NCI-H1092 (cell line): ENCODE results near the gene JHY.

ENCODE experiments used
- DNase-seq: peaks from one replicate; lab custom pipeline; 2025; lab: John Stamatoyannopoulos, UW

Gene JHY

DNA sequence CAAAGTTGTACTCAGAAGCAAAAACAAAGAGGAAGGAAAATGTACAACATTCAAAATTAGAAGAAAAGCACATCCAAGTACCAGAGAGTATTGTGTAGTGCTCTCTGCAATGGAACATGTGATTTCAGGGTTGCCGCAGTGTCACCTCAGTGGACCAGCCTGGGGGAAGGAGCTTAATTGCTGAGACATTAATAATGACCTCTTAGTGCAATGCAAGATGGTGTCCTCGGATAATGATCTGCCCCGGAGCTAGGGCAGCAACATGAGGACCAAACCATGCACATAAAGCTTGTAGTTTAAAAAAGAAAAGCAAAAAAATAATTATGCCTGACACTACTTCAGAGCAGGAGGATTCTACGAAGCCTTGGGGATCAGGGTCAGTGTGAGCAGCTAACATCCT is 11.3 kb upstream of the JHY start:
- no peak for DNase-seq

DNA sequence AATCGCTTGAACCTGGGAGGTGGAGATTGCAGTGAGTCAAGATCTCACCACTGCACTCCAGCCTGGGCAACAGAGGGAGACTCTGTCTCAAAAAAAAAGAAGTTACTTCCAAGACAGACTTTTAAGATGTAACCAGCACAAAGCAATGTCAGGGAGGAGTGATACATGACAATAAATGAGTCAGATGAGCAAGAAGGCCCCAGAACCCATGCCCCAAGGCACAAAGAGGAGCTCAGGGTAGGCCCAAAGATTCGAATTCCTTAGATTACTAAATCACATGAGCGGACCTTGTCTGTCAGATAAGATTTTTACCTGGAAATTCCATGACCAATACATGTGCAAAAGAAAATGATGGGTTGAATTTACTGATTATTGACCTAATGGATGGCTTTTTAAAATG is 10.5 kb upstream of the JHY start:
- no peak for DNase-seq

DNA sequence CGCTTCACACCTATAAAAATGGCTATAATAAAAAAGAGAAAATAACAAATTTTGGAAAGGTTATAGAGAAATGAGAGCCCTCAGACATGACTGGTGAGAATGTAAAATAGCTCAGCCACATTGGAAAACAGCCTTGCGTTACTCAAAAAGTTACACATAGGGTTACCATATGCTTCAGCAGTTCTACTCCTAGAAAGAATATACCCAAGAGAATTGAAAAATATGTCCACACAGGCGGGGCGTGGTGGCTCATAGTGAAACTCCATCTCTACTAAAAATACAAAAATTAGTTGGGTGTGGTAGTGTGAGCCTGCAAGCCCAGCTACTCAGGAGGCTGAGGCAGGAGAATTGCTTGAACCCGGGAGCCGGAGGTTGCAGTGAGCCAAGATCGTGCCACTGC is 7.6 kb upstream of the JHY start:
- no peak for DNase-seq

DNA sequence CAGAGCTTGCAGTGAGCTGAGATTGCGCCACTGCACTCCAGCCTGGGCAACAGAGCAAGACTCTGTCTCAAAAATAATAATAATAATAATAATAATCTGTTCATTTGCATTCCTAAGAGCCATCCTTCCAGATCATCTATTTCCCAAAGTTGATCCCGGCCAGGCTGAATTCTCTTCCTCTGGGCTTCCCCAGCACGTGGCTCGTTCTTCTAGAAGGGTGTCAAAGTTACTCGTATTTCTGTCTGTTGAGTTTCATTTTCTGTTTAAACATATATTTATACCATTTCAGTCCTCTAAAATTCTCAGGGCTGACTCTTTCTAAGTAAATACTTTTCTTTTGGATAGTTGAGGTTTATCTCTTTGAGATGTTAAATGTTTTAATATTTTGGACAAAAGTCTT is 4.8 kb upstream of the JHY start:
- DNase-seq, result no peak

DNA sequence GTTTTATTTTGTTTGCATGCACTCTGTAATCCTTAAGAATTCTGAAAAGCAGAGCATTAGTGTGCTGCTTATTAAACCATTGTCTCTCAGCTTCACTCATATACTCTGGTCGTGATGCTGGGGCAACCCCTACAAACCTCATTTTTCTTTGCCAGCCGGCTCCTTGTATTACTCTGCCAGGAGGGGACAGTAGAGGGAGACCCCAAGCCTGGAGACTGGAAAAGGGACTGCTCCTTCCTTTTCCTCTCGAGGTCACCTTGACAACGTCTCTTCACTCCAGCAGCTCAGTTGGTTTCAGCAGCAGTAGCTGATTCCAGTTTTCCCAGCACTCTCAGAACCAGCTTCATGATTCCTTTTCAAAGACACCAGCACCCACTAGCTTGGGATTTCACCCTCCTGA is 2.8 kb upstream of the JHY start:
- DNase-seq, result peak; percentile 83

DNA sequence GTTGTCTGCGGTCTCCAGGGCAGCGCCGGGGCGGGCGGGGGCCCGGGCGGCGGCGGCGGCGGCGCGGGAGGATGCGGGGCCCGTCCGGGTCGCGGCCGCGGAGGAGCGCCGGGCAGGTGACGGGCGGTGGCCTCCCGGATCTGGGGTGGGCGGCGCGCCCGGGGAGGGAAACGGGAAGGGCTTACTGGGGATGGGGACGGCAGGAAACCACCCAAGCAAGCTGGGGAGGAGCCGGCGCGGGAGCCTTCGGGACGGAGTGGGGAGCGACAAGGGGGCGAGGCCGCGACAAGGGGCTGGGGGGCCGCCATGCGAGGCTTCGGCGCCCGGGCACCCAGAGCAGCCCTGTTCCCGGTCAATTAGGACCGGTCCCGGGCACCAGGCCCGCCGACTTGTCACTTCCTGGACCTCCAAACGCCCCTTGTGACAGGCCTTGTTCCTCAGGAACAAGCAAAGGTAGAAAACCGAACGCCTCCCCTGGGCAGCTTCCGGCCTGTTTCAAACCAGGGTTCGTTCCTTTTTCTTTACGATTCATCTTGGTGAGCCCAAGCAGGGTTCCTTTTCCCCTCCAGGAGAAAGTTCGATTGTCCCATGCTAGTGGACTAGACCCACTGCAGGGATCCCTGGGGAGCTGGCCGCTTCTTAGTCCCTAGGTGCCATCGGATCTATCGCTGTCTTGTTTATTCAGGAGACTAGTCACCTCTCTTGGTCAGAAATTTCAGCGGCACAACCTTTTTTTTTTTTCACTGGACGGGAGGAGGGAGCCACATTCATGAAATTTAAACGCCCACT is 492 bp downstream of the JHY start:
- peak; percentile 68 for DNase-seq

DNA sequence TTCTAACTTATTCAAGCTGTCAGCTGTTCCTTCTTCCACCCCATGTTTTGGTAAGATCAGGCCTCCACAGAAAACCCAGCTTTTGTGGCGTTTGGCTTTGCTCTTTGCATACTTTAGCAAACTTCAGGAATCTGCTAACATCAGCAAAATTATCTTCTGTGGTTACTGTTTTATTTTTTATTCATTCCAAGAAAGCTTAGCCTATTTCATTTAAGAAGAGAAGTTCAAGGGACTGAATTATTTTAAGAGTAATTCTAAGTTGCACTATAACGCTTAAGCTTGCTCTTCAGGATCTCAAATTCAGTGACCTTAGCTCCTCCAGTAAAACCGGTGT is 1.1 kb downstream of the JHY start:
- no peak for DNase-seq

DNA sequence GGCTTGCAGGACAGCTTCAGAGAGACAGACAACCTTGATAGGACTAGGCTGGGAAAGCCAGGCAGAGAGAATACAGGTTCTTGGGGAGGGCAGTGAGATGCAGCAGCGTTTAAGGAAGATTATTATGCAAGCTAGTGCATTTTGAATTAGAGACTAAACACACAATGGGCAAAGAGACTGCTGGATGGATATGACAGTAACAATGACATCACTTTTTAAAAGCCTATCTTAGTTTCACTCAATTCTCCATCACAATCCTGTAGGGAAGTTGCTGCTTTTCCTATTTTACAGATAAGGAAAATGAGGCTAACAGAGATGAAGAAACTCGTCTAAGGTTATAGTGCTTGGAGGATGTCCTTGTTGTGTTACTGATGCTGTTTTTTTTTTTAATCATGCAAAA is 5.6 kb downstream of the JHY start:
- no peak for DNase-seq

DNA sequence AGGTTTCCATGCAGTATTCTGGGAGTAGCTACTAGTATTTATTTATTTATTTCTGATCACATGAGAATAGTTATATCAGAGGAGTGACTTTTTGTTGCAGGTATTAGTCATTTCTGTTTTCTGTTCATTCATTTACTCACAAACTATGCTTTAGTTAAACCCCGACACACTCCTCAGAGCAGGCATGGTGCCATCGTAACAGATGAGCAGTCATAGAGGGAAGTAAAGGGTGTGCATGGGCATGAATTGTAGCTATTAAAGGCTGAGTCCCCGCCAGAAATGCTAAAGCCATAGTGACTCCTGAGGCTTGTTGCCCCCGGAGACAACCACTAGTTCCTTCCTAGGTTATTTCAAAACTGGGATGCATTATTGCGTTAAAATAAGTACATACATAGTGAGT is 10.6 kb downstream of the JHY start:
- peak; percentile 30 for DNase-seq

DNA sequence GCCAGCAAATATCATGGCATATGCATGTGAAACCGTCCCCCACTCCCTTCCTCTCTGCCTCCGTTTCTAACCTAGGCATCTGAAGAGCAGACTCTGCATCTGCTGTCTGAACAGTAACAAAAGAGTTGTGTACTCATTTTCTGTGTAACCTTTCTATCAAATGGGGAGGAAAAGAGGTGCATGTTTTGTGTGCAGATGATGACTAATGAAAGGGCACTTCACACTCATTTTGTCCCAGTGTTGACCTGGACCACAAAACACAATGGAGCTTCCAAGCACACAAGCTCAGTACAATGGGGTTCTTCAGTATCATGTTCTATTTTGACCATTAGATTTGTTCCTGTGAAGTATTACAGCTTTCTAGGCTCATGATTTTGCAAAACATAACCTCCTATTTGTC is 13.0 kb downstream of the JHY start:
- DNase-seq, result peak; percentile 96

DNA sequence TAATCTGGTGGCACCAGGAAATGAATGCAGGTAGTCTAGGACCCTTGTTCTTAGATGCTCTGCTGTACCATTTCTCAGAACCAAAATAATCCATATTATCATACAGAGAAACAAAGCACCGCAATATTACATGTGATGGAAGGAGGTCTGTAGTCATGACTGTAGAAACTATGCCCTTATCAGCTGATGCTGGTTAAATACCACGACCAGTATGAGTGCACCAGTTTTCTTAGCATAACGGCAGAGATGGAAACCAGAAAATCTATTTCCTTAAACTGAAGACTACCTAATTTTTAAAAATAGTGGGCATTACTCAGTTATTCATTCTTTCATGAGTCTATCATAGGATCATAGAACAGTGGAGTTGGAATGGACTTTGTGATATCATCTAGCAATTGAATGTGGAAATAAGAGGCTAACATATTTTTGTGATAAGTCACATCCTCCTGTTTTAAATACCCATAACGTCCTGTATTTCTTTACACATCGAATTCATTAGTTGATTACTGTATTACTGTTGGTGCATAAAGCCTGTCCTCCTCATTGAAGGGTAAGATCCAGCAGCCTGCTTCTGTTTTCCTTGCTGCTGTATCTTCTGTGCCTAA is 15.1 kb downstream of the JHY start:
- DNase-seq, result no peak

DNA sequence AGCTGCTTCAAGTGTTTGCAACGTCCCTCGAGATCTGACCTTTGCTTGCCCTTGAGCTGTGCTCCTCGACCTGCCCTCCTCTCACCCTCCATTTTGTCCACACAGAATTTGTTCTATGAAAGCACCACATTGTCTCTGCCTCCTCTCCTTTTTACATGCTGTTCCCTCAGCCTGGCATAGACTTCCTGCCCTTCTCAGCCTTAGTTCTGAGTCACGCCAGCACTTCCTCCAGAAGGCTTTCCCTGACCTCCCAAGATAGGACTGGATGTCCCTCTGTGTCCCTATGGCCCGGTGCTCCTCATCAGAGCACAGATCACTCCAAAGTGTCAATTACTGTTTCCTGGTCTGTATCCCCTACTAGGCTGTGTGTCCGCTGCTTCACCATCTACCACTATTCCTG is 16.2 kb downstream of the JHY start:
- DNase-seq, result no peak

DNA sequence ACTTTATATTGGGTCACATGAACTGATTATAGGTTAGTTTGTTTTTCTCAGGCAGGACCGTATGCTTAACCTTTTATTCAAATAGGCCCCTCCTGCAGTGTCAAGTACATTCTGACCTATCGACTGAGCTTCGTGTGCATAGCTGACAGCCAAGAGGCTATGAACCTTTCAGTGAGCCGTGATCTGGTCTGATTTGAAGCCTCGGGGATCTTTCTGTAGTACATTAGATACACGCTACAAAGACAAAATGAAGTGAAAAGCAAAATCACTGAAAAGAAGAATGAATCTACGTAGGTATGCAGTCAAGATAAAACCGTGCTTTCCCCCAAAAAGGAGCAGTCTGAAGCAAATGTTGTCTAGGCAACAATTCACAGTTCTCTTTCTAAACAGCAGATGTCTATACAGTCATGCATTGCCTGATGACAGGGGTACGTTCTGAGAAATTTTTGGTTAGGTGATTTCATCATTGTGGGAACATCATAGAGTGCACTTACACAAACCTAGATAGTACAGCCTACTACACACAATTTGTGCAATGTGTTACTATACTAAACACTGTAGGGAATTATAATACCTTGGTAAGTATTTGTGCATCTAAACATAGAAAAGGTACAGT is 18.1 kb downstream of the JHY start:
- peak; percentile 83 for DNase-seq

DNA sequence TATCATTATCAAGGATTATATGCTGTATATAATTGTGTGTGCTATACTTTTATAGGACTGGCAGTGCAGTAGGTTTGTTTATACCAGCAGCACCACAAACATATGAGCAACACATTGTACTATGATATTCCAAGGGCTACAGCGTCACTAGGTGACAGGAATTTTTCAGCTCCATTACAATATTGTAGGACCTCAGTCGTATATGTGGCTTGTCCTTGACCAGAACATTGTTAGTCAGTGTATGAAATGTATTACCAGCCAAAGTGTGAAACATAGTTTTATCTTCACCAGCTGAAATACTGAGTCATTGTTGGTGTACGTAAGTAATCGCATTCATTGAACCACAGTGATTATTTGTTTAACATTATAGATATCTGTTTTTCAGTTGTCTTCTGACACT is 20.4 kb downstream of the JHY start:
- no peak for DNase-seq

DNA sequence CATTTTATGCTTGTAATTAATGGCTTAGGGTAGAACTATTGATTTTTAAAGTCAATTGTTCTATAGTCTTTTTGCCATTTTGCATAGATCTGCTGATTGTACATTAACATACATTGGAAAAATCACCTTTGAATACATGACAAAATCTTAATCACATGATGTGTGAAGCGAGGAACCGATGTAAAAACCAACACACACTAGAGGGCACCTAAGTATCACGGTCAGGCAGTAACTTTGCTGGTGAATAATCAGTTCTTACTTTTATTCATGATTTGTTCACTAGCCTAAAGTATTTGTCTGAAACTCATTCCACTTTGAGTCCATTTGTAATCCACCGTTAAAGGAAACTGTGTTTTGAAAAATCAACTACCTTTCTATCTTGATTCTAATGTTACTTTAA is 28.2 kb downstream of the JHY start:
- DNase-seq, result peak; percentile 5

DNA sequence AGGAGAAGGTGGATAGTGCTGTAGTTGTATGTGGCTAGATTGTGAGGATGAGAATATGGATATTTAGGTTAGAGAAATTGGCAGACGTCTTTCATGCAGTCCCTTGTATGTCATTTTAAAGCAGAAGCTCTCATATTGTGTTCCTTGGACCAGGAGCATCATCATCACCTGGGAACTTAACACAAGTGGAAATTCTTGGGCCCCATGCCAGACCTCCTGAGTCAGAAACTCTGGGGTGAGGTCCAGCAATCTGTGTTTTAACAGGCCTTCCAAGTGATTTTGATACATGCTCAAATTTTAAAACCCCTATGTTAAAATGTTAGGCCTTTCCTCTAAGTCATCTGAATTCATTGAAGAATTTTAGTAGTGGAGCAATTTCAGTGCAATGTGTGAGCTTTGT is 34.8 kb downstream of the JHY start:
- DNase-seq, result no peak

DNA sequence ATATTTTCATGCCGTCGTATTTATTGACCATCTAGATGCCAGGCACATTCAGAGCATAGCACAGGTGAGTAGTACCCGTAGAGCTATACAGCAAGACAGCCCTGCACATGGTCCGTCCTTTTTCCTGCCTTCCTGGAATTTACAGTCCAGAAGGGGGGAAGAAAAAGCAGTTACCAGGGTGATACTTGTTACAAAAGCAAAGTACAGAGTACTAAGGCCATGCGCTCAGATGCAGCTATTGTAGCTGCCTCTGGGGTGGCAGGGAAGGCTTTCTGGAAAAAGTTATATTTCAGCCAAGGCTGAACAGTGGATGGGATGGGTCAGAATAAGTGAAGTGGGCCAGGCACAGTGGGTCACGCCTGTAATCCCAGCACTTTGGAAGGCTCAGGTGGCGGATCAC is 36.2 kb downstream of the JHY start:
- DNase-seq, result no peak

DNA sequence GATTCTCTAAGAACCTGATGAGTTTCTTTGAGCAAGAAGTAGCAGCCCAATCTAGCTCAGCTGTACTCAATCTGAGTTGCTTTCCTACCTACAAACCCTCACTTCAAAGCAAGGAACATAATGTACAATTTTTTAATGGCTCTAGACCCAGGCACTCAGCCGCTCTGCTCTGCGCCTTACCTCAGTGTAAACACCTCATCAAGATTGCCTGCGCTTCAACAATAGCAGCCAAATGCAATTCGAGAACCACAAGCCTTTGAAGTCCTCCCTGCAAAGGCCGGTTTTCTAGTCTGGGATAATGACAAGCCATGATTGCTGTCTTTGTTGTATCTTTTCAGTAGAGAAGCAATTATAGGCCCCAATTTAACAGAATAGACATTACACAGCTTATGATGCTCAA is 38.0 kb downstream of the JHY start:
- peak; percentile 82 for DNase-seq

DNA sequence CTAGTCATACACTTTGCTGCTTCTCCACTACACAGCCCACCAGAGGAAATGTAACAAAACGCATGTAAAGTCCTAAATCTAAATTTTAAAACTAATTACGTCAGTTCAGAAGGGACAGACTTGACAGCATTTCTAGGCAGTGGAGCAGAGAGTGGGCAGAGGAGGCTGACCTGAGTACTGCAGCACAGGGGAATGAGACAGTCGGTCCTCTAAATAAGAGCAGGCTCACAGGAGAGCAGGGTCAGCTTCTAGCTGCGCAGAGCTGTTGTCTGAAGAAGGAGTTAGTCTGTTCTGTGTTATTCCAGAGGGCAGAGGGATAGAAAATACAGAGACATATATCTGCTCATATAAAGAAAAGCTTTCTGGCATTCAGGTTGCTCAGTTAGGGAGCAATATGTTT is 40.3 kb downstream of the JHY start:
- no peak for DNase-seq

DNA sequence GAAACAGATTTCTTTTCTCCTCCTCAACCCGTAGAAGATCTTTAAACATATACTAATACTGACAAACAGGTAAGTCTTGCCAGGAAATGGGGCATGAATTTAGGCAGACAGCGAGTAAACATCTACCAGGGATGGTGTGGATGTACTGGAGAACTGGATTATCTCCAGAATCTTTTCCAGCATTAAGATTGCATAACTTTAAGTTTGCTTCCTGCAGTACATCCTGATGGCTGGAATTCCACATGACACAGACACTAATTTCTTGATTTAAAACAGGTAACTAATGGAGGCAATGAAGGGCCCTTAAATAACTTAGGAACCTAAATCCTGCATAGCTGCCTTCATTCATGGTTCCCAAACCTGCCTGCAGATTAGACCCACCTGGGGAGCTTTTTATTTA is 40.7 kb downstream of the JHY start:
- no peak for DNase-seq

DNA sequence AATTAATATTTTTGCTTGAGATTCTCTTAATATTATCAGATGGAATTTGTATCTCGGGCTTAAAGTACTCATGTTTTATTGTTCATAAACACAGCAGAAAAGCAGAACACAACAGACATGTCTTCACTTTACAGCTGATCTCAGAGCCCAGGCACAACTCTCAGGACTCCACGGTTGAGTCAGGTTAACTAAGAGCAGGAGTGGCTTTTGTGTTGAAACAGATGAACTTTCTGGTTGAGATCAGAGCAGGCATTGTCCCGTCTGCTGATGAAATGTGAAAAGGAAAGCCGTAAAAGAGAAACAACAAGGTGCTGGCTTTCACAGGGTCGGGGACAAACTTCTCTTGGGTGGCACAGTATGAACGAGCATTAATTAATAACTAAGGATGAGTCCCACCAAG is 49.0 kb downstream of the JHY start:
- DNase-seq, result no peak

DNA sequence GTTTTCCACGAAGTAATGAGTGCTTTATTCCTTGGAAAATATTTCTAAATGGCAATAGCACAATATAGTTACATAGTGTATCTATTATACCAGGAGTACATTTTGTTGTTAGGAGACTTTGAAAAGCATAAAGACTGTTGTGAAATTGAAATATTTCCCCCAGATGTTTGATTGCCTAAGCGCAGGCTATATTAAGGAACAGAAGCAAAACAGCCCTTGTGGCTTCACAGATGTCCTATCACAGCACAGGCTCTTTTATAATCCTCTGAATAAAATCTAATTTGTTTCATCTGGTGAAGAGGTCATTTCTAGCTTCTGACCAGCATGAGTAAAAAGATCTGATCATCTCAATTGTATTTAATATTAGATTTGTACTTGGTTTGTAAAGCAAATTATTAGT is 50.9 kb downstream of the JHY start:
- no peak for DNase-seq

DNA sequence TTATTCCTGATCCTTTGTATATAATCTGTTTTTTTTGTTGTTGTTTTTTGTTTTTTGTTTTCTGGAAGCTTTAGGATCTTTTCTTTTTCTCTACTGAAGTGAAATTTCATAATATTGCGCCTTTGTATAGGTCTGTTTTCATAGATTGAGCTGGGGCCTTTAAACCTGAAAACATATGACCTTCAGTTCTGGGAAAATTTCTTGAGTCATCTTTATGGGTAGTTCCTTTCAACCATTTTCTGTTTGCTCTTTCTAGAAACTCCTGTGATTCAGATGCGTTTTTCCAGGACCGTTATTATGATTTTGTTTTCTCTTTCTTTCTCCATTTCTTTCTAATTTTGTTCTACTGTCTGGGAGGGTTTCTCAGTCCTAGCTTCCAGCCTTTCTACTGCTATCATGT is 55.4 kb downstream of the JHY start:
- DNase-seq, result no peak

DNA sequence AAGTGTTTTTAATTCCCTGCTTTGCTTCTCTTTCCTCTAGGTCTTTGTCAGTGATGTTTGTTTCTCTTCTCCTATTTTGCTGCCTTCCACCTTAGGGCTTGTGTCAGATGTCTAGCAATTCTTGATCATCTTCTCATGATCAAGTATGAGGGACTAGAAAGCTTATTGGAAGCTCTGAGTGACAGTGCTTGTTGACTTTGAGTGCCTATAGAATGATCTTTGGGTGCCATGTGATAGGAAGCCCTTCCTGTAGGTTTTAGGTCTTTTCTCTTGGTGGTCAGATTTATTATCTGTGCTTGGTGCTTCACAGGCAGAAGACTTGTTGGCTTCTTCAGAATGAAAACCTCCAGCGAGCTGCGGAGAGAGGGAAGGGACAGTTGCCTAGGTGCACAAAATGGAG is 56.0 kb downstream of the JHY start:
- DNase-seq, result no peak
